GM19452 (cell line): ENCODE results near the gene SPECC1.
"Not testable (repeated sequence)": the region's sequence is repeated elsewhere in the genome, so short reads cannot be mapped to it uniquely, and the experiment has no call there.

Source experiments
- ATAC-seq: cut with Tn5 transposase; IDR thresholded peaks from one replicate; pipeline ENCODE4 v1.9.1; 2021; ENCODE audit not compliant: unreplicated experiment

Gene SPECC1

DNA sequence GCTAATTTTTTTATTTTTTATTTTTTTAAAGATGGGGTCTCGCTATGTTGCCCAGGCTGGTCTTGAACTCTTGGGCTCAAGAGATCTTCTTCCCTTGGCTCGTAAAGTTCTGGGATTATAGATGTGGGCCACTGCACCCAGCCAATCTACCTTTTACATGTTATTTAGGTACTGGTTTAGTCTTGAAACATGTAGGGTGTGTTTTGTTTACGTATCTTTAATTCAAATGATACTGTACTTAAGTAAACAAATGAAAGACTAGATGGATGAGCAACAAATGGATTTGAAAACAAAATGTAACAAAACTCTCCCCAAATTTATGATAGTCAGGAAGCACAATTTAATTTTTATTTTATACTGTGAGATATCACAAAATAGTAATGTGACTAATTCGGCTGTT, 250.5 kb downstream of the SPECC1 start:
- no peak for ATAC-seq

DNA sequence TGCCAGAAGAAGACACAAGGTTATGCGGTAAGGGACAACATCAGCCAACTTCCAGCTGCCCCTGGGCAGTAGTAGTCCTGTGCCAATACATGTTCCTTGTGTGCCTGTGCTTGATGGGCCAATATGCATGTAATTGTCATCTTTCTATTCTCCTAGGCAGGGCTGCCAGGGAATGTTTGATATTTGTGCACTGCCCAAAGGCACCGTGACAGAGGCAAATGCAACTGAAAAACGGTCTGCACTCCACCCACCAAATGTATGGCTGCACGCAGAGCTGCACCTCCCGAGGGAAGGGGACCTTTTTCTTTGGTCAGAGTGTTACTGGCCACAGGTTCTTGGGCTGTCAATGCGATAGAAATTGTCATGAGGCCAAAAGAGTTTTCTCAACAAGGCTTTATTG, 251.1 kb downstream of the SPECC1 start:
- no peak for ATAC-seq

- no peak for ATAC-seq
Observed at GRCh38 chr17:20262226-20263114, 253.3 kb downstream of the SPECC1 start.

GRCh38 chr17:20263115-20263433, 253.9 kb downstream of the SPECC1 start:
- not testable (repeated sequence) for ATAC-seq

GRCh38 chr17:20263595-20263994, 254.4 kb downstream of the SPECC1 start:
- no peak for ATAC-seq

DNA sequence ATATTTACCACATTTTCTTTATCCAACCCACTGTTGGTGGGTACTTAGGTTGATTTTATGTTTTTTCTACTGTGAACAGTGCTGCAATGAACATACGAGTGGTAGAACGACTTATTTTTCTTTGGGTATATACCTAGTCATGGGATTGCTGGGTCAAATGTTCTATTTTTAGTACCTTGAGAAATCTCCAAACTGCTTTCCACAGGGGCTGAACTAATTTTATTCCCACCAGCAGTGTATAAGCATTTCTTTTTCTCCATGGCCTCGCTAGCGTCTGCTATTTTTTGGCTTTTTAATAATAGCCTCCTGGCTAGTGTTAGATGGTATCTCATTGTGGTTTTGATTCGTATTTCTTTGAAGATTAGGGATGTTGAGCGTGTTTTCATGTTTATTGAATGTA, 255.8 kb downstream of the SPECC1 start:
- ATAC-seq: no peak

DNA sequence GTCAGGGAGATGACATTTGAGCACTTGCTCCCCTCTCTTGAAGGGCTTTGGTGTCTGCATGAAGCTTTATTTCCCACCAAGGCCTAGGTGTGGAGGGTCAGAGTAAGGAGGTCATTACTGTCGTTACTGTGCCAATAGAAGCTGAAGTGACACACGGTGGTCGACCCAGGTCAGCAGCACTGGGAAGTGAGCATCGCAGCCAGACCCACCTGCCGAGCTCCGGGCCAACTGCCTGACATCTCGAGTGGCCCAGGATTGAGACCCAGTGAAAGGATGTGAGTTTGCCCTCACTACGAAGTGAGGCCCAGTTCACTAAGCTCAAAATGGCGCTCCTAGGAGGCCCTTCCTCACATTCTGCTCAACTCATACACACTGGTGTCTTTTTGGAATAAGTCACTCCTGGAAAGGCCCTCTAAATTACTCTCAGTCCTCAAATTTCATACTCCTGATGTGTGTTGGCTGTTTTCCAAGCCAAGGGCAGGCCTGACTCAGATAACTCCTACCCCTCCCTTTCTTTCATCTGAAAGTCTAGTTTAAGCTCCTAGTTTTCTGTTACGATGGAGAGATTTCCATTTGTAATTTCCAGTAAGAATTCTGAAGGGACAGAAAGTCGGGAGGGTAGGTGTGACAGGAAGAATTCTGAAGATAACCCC, 257.8 kb downstream of the SPECC1 start:
- ATAC-seq: no peak

DNA sequence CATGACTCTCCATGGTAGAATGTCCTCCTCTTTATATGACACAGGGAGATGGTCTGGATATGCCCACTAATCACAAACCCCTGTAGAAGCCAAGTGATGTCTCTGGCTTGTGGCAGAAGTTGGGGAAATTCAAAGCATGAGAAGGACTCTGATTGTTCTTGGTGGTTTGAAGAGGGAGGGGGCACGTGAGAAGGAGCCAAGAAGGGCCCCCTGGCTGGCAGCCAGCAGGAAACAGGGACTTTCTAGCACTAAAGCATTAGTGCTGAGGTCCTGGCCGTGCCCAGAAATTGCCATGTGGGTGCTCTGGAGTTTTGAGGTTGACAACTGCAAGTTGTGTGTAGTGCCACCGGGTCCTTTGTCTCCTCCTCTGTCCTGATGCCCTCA, 258.3 kb downstream of the SPECC1 start:
- ATAC-seq: no peak

DNA sequence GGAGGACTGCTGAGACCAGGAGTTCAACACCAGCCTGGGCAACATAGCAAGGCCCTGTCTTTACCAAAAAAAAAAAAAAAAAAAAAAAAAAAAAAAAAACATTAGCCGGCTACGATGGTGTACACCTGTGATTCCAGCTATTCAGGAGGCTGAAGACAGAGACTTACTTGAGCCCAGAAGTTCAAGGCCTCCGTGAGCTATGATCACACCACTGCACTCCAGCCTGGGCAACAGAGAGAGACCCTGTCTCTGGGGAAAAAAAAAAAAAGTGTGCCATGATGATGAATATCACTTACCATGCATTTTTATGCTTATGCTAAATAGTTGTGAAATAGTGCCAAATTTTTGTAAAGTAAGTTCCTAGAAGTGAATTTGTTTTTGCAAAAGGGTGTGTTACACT, 261.2 kb downstream of the SPECC1 start:
- no peak for ATAC-seq

DNA sequence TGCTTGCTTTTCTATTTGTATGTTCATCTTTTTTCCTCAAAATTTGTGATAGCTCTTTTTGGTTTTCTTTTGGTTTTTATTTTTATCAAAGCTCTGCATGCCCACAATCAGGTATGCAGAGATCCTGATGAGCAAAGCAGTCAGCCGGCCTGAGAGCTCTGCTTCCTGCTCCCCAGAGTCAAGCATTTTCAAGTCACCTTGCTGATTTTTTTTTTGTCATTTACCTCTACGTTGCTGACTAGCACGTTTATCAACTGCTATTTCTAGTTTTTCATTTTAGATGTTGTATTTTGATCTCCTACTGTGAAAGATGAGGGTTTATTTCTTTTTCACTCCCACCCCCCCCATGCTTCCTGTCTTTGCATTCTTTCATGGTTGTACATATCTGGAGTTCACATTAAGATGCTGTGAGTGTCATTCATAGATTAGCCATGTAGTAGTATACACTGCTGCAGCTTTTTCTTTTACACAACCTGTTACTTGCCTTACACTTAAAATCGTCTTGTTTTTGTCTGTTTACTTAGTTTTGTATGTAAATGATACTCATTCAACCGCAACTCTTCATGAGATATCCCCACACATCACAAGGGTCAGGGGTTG, 262.0 kb downstream of the SPECC1 start:
- ATAC-seq: no peak

- no peak for ATAC-seq
Observed at GRCh38 chr17:20273741-20274500, 264.8 kb downstream of the SPECC1 start.

DNA sequence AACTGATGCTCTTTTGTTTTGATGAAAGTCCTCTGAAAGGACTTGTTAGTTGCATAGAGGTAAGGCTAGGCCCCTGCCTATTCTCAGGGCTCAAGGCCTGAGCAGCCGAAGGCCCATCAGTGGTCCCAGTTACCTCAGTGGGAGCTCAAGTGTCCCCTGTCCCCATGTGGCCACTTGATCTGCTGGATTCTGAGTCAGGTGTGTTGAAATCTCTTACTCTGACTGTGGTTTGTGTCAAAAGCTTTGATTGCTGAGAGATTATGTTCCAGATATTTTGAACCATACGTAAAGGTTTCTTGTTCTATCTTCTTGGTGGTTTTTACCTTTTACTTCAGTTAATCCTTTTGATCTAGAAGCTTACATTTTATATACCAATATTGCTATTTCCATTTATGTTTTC, 266.5 kb downstream of the SPECC1 start:
- ATAC-seq: no peak

DNA sequence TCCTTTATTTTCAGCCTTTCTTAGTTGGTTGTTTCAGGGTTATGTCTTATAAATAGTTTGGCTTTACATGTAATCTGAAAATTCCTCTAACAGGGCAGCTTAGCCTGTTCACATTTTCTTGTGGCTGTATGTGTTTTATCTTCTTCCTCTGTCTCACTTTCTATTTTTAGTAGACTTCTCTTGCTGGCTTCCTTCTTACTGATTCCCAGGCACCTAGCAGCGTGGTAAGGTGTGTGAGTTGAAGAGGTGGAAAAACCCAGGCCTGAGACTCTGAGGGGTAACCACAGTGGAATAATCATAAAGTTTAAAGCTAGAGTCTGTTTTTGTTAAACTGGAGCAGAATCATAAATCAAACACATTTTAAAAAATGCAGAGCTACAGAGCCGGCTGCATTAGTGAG, 267.3 kb downstream of the SPECC1 start:
- ATAC-seq: no peak

- no peak for ATAC-seq
Observed at GRCh38 chr17:20278805-20279204, 269.6 kb downstream of the SPECC1 start.

DNA sequence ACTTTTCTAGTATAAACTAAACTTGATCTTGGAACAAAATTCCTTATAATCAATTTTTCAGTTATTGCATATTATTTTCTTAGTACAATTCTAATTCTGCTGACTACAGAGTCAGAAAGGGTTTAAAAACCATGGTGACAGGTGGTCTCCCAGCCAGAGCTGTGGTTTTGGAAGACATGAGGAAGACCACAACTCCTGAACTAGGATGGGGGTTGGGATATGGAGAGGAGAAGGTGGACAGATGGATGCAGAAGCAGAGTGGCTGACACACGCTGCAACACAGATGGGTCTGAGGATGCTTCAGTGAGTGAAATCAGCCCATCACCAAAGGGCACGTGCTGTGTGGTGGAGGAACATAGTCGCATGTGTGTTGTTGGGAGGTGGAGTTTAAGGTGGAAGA, 270.5 kb downstream of the SPECC1 start:
- ATAC-seq: no peak

DNA sequence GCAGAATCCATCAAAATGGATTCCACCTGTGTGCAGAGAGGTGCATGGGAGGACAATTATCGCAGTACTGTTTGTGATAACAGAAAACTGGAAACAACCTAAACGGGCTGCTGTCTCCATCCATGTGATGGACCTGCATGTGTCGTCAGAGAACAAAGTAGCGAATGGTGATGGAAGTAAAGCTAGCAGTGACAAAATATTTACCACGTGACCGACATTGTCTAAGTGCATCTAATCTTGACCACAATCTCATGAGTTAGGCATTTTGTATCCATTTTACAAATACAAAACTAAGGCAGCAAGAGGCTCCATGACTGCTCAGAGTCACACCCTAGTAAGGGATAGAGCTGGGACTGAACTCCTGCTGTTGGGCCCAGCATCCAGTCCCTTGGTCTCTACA, 270.9 kb downstream of the SPECC1 start:
- no peak for ATAC-seq

DNA sequence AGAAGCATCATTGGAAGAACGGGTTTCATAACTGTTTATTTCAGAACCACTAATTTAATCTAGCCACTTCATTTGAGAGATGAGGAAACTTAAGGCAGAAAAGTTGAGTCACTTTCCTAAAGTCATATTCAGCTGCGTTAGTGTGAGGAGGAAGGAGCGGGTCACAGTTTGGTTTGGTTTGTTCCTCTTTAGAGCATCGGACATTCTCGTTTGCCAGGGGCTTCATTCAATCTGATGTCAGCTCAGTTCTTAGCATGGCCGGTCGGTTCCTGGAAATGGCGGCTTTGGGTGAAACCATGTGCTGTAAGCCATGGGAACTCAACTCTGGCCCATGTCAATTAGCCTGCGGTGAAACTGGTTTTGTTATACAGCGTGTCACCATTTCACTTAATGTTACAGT, 271.7 kb downstream of the SPECC1 start:
- ATAC-seq: no peak

DNA sequence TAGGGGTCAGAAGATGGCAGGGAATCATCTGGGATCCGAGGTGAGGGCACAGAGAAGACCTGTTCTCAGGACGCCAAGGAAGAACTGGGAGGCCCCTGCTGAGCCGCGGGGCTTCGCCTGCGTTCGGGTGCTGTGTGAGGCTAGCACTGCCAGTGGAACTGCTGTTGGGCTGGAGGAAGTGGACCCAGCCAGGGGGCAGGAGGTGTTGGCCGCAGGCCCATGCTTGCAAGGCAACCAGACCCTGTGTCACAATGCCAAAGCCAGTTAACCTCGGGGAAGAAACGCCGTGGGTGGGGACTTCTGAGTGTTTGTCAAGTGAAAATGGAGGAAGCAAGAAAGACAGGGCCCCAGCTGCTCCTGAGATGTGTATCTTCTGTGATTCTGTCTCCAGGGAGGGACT, 272.7 kb downstream of the SPECC1 start:
- no peak for ATAC-seq

- no peak for ATAC-seq
Observed at GRCh38 chr17:20282526-20283308, 273.6 kb downstream of the SPECC1 start.

GRCh38 chr17:20284022-20284421, 274.9 kb downstream of the SPECC1 start:
- no peak for ATAC-seq
